B cell (primary cell): Measurements from ENCODE around the gene PES1. TPM values are rescaled to one million over a fixed set of nuclear protein-coding genes. Genes with fewer than 3 reads are reported as not detected.

Experiments used
- ATAC-seq: fragments of 200-7000 bp; cut with Tn5 transposase; one replicate; pipeline ENCODE4 v1.10.0; 2021; ENCODE audit warnings: low read depth, mild to moderate bottlenecking, moderate number of reproducible peaks, moderate library complexity
- CTCF ChIA-PET: fragments of 350-600 bp; sonication (Branson Sonifier 250); formaldehyde crosslinking; loops from one replicate; lab custom pipeline; 2021; ENCODE audit warnings: antibody characterized with exemption, inconsistent platforms; lab: Charles Lee
- POLR2A ChIA-PET: fragments of 350-600 bp; sonication (Branson Sonifier 250); formaldehyde crosslinking; loops from one replicate; lab custom pipeline; 2021; ENCODE audit warnings: antibody characterized with exemption; lab: Charles Lee
- DNase-seq: peaks from one replicate; pipeline ENCODE4 v3.0.0; 2013
- H2AFZ ChIP-seq: 2 replicates; pipeline ENCODE4 v1.6.1; 2012; ENCODE audit warnings: mild to moderate bottlenecking, low read depth, low read length; ENCODE audit not compliant: insufficient read depth, poor library complexity, severe bottlenecking
- H3K27ac ChIP-seq, 2 donors: 1 replicate in 1 of 2; 2 replicates in 1 of 2; pipeline ENCODE4 v1.5.1; 2012 to 2013; ENCODE audit warnings: low read length in 2 of 2, mild to moderate bottlenecking in 2 of 2, moderate library complexity in 1 of 2
- H3K27me3 ChIP-seq, 4 experiments: fragments of 200-600 bp in 1 of 4; sonication (generic) in 1 of 4; replicated peaks in 1 of 4; 1 replicate in 2 of 4; 2 replicates in 2 of 4; pipeline versions ENCODE4 v1.6.1 to v1.7.0; 2013 to 2016; ENCODE audit warnings: low read length in 3 of 4, mild to moderate bottlenecking in 2 of 4, mixed read lengths in 1 of 4, moderate library complexity in 1 of 4; ENCODE audit not compliant: insufficient read depth in 4 of 4, control insufficient read depth in 3 of 4; ENCODE audit errors: control extremely low read depth in 1 of 4
- H3K36me3 ChIP-seq, 2 experiments: replicated peaks in 1 of 2; 1 replicate in 1 of 2; 2 replicates in 1 of 2; pipeline versions ENCODE4 v1.6.1 to v1.7.1; 2013; ENCODE audit warnings: low read length in 1 of 2; ENCODE audit not compliant: insufficient read depth in 2 of 2, control insufficient read depth in 1 of 2; ENCODE audit errors: control extremely low read depth in 1 of 2, extremely low read depth in 1 of 2
- H3K4me1 ChIP-seq, 2 donors: fragments of 200-600 bp in 1 of 2; sonication (generic) in 1 of 2; 1 replicate in 1 of 2; 2 replicates in 1 of 2; pipeline versions ENCODE4 v1.5.1 to v1.6.1; 2013 to 2017; ENCODE audit warnings: low read length in 2 of 2; ENCODE audit not compliant: control insufficient read depth in 2 of 2, insufficient read depth in 2 of 2
- H3K4me2 ChIP-seq: replicated peaks from 2 replicates; pipeline ENCODE3; 2012; ENCODE audit warnings: mild to moderate bottlenecking, low read depth, low read length; ENCODE audit not compliant: poor library complexity, severe bottlenecking
- H3K4me3 ChIP-seq, 5 experiments: fragments of 200-600 bp in 1 of 5; sonication (generic) in 1 of 5; 1 replicate in 3 of 5; 2 replicates in 2 of 5; pipeline versions ENCODE4 v1.5.1 to v1.7.0; 2011 to 2016; ENCODE audit warnings: low read length in 4 of 5, mild to moderate bottlenecking in 4 of 5, low read depth in 2 of 5, control low read depth in 1 of 5, moderate library complexity in 1 of 5; ENCODE audit not compliant: insufficient read depth in 1 of 5; ENCODE audit errors: control extremely low read depth in 1 of 5, extremely low read depth in 1 of 5
- H3K79me2 ChIP-seq: fragments of 200-600 bp; sonication (generic); one replicate; pipeline ENCODE4 v1.6.0; 2016; ENCODE audit warnings: low read length; ENCODE audit not compliant: control insufficient read depth, insufficient read depth
- H3K9ac ChIP-seq: fragments of 200-600 bp; sonication (generic); 2 replicates; pipeline ENCODE4 v1.6.1; 2017; ENCODE audit warnings: mild to moderate bottlenecking, low read length, moderate library complexity
- H3K9me3 ChIP-seq, 3 donors: one replicate each; pipeline versions ENCODE4 v1.6.1 to v1.7.1; 2013; ENCODE audit warnings: low read length in 2 of 3; ENCODE audit not compliant: control insufficient read depth in 2 of 3, insufficient read depth in 1 of 3; ENCODE audit errors: control extremely low read depth in 1 of 3
- H4K20me1 ChIP-seq: 2 replicates; pipeline ENCODE4 v1.6.0; 2012; ENCODE audit warnings: mild to moderate bottlenecking, low read length; ENCODE audit not compliant: insufficient read depth, control insufficient read depth, poor library complexity, severe bottlenecking
- H3K27ac Mint-ChIP-seq: one replicate; pipeline ENCODE4 v1.8.0; 2021; ENCODE audit warnings: mixed read lengths
- H3K27me3 Mint-ChIP-seq: one replicate; pipeline ENCODE4 v1.8.0; 2021; ENCODE audit warnings: mixed read lengths
- H3K4me1 Mint-ChIP-seq: one replicate; pipeline ENCODE4 v1.8.0; 2021; ENCODE audit warnings: mixed read lengths
- H3K4me3 Mint-ChIP-seq: one replicate; pipeline ENCODE4 v1.8.0; 2021; ENCODE audit warnings: mixed read lengths
- H3K9me3 Mint-ChIP-seq: one replicate; pipeline ENCODE4 v1.8.0; 2022; ENCODE audit warnings: mixed read lengths; ENCODE audit not compliant: insufficient read depth
- EZH2 ChIP-seq: IDR thresholded peaks from 2 replicates; pipeline ENCODE4 v1.6.1; 2012; ENCODE audit warnings: borderline replicate concordance, low read depth, mild to moderate bottlenecking, moderate library complexity, low read length; ENCODE audit not compliant: insufficient read depth, poor library complexity, severe bottlenecking
- WGBS: methylation state at CpG from one replicate; pipeline ENCODE4 v1.1.5; 2013; ENCODE audit warnings: missing lambda C conversion rate; ENCODE audit not compliant: insufficient coverage; 5-methylcytosine and 5-hydroxymethylcytosine counted together
- intact Hi-C: fragments of 100-400 bp; cut with micrococcal nuclease; formaldehyde crosslinking; loops from one replicate; pipeline ENCODE4 v1.10.0; 2022
- polyA plus RNA-seq: library from polyadenylated mRNA; depleted of rRNA; stranded (reverse); fragments of >200 nt; gene quantifications from 2 replicates; pipeline ENCODE4 v1.2.3, GENCODE V29; 2012
- total RNA-seq, 2 donors: library from RNA; stranded (reverse); fragments of 120-200 nt in 1 of 2; gene quantifications; 1 replicate in 1 of 2; 2 replicates in 1 of 2; pipeline versions ENCODE4 v1.2.3 to v1.2.4, GENCODE V29; 2013 to 2022
- TF ChIP-seq, protein P1 (sequence below): fragments of 200-600 bp; IDR thresholded peaks from one replicate; pipeline ENCODE4 v1.8.0; 2022; ENCODE audit warnings: antibody characterized with exemption, mild to moderate bottlenecking

PES1 gene
- total and polyA plus RNA-seq, 2 donors (not counting 1 experiment from before 2014, with no cell fraction given): 38.1 to 75.2 TPM

DNA sequence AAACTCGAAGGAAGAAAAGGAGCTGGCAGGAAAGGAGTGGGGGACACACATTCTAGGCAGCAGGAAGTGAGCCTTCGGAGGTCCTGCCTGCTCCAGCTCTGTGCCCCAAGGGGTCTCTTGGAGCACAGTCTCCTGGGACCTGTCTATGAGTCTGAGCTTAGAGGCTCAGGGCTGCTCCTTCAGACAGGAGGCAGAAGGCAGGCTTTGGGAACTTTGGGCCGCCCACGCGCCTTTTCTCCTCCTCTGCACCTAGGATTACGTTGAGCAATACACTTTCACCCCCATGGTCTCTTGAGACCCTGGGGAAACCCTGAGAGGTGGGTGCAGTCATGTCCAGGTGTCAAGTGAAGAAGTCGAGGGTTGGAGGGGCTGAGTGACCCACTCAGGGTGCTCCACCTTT lies 16.2 kb upstream of the PES1 start:
- Mint-ChIP-seq H3K4me1 (peaks cover 29% of the 10 kb centered on the region), H3K27ac (no peak overlapping the region), H3K4me3 (peak overlapping the region; percentile 26), H3K9me3 (no peaks in the 10 kb centered on the region), H3K27me3 (peaks cover 13% of the 10 kb centered on the region)
- H3K9ac ChIP-seq: no peak overlapping the region
- no peak overlapping the region for H3K4me2 ChIP-seq
- intact Hi-C loops: loop anchor here (1.0 to 2.0 kb wide), 3 partner anchors 16 to 87 kb away; partner anchors contain the start of genes OSBP2 and SLC35E4
- no peak for DNase-seq
- no peaks in the 10 kb centered on the region for H3K36me3 ChIP-seq
- 37% methylated on average over 6 of the region's 7 CpGs for WGBS
- peaks cover 18 to 42% of the 10 kb centered on the region in 2 donors for H3K4me1 ChIP-seq
- H3K4me3 ChIP-seq: no peak overlapping the region
- H3K27ac ChIP-seq: no peak overlapping the region
- CTCF ChIA-PET: interaction anchor here (0.9 to 1.8 kb wide), 5 partner anchors 15 to 282 kb away, joined by 3 to 7 read pairs (median 4); no protein-coding TSS in a partner anchor
- H3K9me3 ChIP-seq: no peaks in the 10 kb centered on the region
- H2AFZ ChIP-seq: no peak overlapping the region
- no peaks in the 10 kb centered on the region for H3K27me3 ChIP-seq
- TF ChIP-seq, protein P1, sequence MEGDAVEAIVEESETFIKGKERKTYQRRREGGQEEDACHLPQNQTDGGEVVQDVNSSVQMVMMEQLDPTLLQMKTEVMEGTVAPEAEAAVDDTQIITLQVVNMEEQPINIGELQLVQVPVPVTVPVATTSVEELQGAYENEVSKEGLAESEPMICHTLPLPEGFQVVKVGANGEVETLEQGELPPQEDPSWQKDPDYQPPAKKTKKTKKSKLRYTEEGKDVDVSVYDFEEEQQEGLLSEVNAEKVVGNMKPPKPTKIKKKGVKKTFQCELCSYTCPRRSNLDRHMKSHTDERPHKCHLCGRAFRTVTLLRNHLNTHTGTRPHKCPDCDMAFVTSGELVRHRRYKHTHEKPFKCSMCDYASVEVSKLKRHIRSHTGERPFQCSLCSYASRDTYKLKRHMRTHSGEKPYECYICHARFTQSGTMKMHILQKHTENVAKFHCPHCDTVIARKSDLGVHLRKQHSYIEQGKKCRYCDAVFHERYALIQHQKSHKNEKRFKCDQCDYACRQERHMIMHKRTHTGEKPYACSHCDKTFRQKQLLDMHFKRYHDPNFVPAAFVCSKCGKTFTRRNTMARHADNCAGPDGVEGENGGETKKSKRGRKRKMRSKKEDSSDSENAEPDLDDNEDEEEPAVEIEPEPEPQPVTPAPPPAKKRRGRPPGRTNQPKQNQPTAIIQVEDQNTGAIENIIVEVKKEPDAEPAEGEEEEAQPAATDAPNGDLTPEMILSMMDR: no peak
- TF ChIP-seq EZH2: no peak
- ATAC-seq: no peak
- H4K20me1 ChIP-seq: no peaks in the 10 kb centered on the region
- no peaks in the 10 kb centered on the region for H3K79me2 ChIP-seq
- POLR2A ChIA-PET: interaction anchor here (0.5 to 1.3 kb wide), 2 partner anchors 27 to 863 kb away, joined by 3 read pairs; partner anchors contain the start of gene SLC35E4

DNA sequence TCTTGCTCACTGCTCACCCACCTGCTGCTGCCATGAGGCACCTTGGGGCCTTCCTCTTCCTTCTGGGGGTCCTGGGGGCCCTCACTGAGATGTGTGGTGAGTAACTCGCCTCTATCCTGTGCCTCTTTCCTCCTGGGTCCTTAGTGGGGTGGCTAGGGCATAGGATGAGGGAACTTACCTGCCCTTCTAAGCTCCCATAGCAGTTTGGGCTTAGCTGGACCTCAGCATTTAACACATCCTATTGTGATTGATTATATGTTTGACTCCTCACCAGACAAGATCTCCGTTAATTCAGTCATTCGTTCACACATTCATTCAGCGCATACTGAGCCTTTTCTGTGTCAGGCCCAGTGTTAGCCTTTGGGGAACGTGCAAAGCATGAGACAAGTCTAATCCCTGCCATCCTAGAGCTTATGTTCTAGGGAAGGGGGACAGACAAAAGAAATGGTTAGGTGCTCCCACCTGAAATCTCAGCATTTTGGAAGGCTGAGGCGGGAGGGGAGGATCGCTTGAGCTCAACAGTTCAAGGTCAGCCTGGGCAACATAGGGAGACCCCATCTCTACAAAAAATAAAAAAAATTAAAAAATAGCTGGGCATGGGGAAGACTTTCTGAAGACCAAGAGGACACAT lies 15.7 kb upstream of the PES1 start:
- H3K4me2 ChIP-seq: peak overlapping the region; percentile 97
- H3K9me3 ChIP-seq: no peaks in the 10 kb centered on the region
- peak overlapping the region; percentile 90 for H3K4me3 Mint-ChIP-seq
- no peaks in the 10 kb centered on the region for H3K36me3 ChIP-seq
- H3K9ac ChIP-seq: peak overlapping the region; percentile 70
- CTCF ChIA-PET: interaction anchor here (0.9 to 1.8 kb wide), 4 partner anchors 26 to 283 kb away, joined by 3 to 7 read pairs (median 4); no protein-coding TSS in a partner anchor
- no peaks in the 10 kb centered on the region for H3K79me2 ChIP-seq
- no peak overlapping the region for H3K27ac Mint-ChIP-seq
- no peaks in the 10 kb centered on the region for H4K20me1 ChIP-seq
- intact Hi-C loops: loop anchor here (1.0 to 2.0 kb wide), 3 partner anchors 15 to 87 kb away; partner anchors contain the start of genes OSBP2 and SLC35E4
- no peak for DNase-seq
- POLR2A ChIA-PET: interaction anchor here (0.6 to 1.3 kb wide), 2 partner anchors 28 to 110 kb away, joined by 3 to 4 read pairs; partner anchors contain the start of gene SLC35E4
- peak overlapping the region in 3 of 5 experiments; percentile 59 to 70 (median 62) for H3K4me3 ChIP-seq
- peaks cover 29% of the 10 kb centered on the region for H3K4me1 Mint-ChIP-seq
- H3K9me3 Mint-ChIP-seq: no peaks in the 10 kb centered on the region
- H3K4me1 ChIP-seq: peaks cover 18 to 42% of the 10 kb centered on the region in 2 donors
- peak overlapping the region; percentile 85 for H2AFZ ChIP-seq
- no peak for ATAC-seq
- no peak for TF ChIP-seq EZH2
- TF ChIP-seq, protein P1: no peak
- no peak overlapping the region for H3K27ac ChIP-seq
- peaks cover 13% of the 10 kb centered on the region for H3K27me3 Mint-ChIP-seq
- WGBS: no CpG with 5 or more reads among the region's 7 CpGs
- no peaks in the 10 kb centered on the region for H3K27me3 ChIP-seq
